ENCODE data around the gene BCAT1.

- TF ChIP-seq CTCF (IDR thresholded peaks at IDR 0.05) = no peak
- TF ChIP-seq POLR2AphosphoS5 (IDR thresholded peaks at IDR 0.05) = no peak
Measured at GRCh38 chr12:24853588-24853987, 95.3 kb downstream of the BCAT1 start.
